Measurements from ENCODE around the gene MARK4.
"Not testable (repeated sequence)": the region's sequence is repeated elsewhere in the genome, so short reads cannot be mapped to it uniquely, and the experiment has no call there.

Gene MARK4

GRCh38 chr19:45322744-45323281 is 71.7 kb downstream of the MARK4 start, which contains the start of gene CKM:
CKM (minus strand) TSS chr19:45322875; CDS start chr19:45319713, 3,162 bp downstream.
- in situ Hi-C loops (cut with MboI; ENCODE audit: low pct_unique_long_range_greater_than_20kb, low sequenced_read_pairs), result no loop called here
- DNase-seq, result no peak

- no peak for DNase-seq
- in situ Hi-C loops (cut with MboI; ENCODE audit: low pct_unique_long_range_greater_than_20kb, low sequenced_read_pairs), result no loop called here
Measured at GRCh38 chr19:45323671-45324081, 72.6 kb downstream of the MARK4 start.

GRCh38 chr19:45324349-45324907 is 73.4 kb downstream of the MARK4 start:
- DNase-seq, result no peak
- in situ Hi-C loops (cut with MboI; ENCODE audit: low pct_unique_long_range_greater_than_20kb, low sequenced_read_pairs), result no loop called here

GRCh38 chr19:45327404-45328143 is 76.5 kb downstream of the MARK4 start:
- DNase-seq, result no peak
- in situ Hi-C loops (cut with MboI; ENCODE audit: low pct_unique_long_range_greater_than_20kb, low sequenced_read_pairs), result no loop called here

GRCh38 chr19:45331411-45331810 is 80.3 kb downstream of the MARK4 start:
- no peak for DNase-seq
- in situ Hi-C loops (cut with MboI; ENCODE audit: low pct_unique_long_range_greater_than_20kb, low sequenced_read_pairs), result no loop called here

- in situ Hi-C loops (cut with MboI; ENCODE audit: low pct_unique_long_range_greater_than_20kb, low sequenced_read_pairs), result no loop called here
- no peak for DNase-seq
Measured at GRCh38 chr19:45333609-45334303, 82.7 kb downstream of the MARK4 start.

- DNase-seq; in situ Hi-C loops (cut with MboI; ENCODE audit: low pct_unique_long_range_greater_than_20kb, low sequenced_read_pairs): not testable (repeated sequence)
Measured at GRCh38 chr19:45334881-45335280, 83.8 kb downstream of the MARK4 start.

- in situ Hi-C loops (cut with MboI; ENCODE audit: low pct_unique_long_range_greater_than_20kb, low sequenced_read_pairs), result no loop called here
- DNase-seq, result no peak
Measured at GRCh38 chr19:45336696-45337251, 85.7 kb downstream of the MARK4 start.

- no peak for DNase-seq
- in situ Hi-C loops (cut with MboI; ENCODE audit: low pct_unique_long_range_greater_than_20kb, low sequenced_read_pairs), result no loop called here
Measured at GRCh38 chr19:45339629-45340028, 88.6 kb downstream of the MARK4 start.

GRCh38 chr19:45340232-45340898 is 89.3 kb downstream of the MARK4 start, which contains the start of gene KLC3:
KLC3 (plus strand) TSS chr19:45340750; CDS start chr19:45345542, 4,792 bp downstream.
- in situ Hi-C loops (cut with MboI; ENCODE audit: low pct_unique_long_range_greater_than_20kb, low sequenced_read_pairs), result no loop called here
- peak; percentile 33 for DNase-seq

- DNase-seq, result peak; percentile 35
- in situ Hi-C loops (cut with MboI; ENCODE audit: low pct_unique_long_range_greater_than_20kb, low sequenced_read_pairs), result no loop called here
Measured at GRCh38 chr19:45340899-45341453, 89.9 kb downstream of the MARK4 start.

- in situ Hi-C loops (cut with MboI; ENCODE audit: low pct_unique_long_range_greater_than_20kb, low sequenced_read_pairs), result no loop called here
- no peak for DNase-seq
Measured at GRCh38 chr19:45342911-45343310, 91.8 kb downstream of the MARK4 start.

- in situ Hi-C loops (cut with MboI; ENCODE audit: low pct_unique_long_range_greater_than_20kb, low sequenced_read_pairs), result no loop called here
- DNase-seq, result no peak
Measured at GRCh38 chr19:45344621-45345505, 93.8 kb downstream of the MARK4 start.

GRCh38 chr19:45345506-45345860 is 94.4 kb downstream of the MARK4 start:
- no peak for DNase-seq
- in situ Hi-C loops (cut with MboI; ENCODE audit: low pct_unique_long_range_greater_than_20kb, low sequenced_read_pairs), result no loop called here

- in situ Hi-C loops (cut with MboI; ENCODE audit: low pct_unique_long_range_greater_than_20kb, low sequenced_read_pairs), result no loop called here
- DNase-seq, result no peak
Measured at GRCh38 chr19:45346449-45346848, 95.4 kb downstream of the MARK4 start.

- no peak for DNase-seq
- in situ Hi-C loops (cut with MboI; ENCODE audit: low pct_unique_long_range_greater_than_20kb, low sequenced_read_pairs), result no loop called here
Measured at GRCh38 chr19:45347570-45348366, 96.7 kb downstream of the MARK4 start.

- DNase-seq, result no peak
- in situ Hi-C loops (cut with MboI; ENCODE audit: low pct_unique_long_range_greater_than_20kb, low sequenced_read_pairs), result no loop called here
Measured at GRCh38 chr19:45348367-45349125, 97.5 kb downstream of the MARK4 start.
